Thoracic aorta (tissue), 2 donors: ENCODE data around the gene ANO10. TPM values are rescaled to one million over a fixed set of nuclear protein-coding genes. Genes with fewer than 3 reads are reported as not detected.

ENCODE experiments used
- ATAC-seq: fragments of 150-250 bp; one replicate; pipeline ENCODE4 v1.8.0; 2017; ENCODE audit warnings: low read depth; ENCODE audit not compliant: insufficient number of reproducible peaks, low FRiP score
- DNase-seq: peaks from one replicate; pipeline ENCODE4 v3.0.0-alpha.2; 2020; ENCODE audit warnings: low spot score
- H3K27ac ChIP-seq, 2 donors: fragments of 200-600 bp; sonication (generic); 1 replicate in 1 of 2; 2 replicates in 1 of 2; pipeline ENCODE4 v1.5.1; 2016; ENCODE audit warnings: mild to moderate bottlenecking in 2 of 2, moderate library complexity in 2 of 2
- H3K27me3 ChIP-seq: fragments of 200-600 bp; sonication (generic); replicated peaks from 2 replicates; pipeline ENCODE4 v1.6.0; 2016; ENCODE audit warnings: mild to moderate bottlenecking; ENCODE audit not compliant: insufficient read depth
- H3K36me3 ChIP-seq: fragments of 200-600 bp; sonication (generic); one replicate; pipeline ENCODE4 v1.5.1; 2016
- H3K4me1 ChIP-seq, 2 donors: fragments of 200-600 bp; sonication (generic); 1 replicate in 1 of 2; 2 replicates in 1 of 2; pipeline versions ENCODE4 v1.5.1 to v1.6.0; 2016; ENCODE audit warnings: low read depth in 2 of 2, mild to moderate bottlenecking in 1 of 2; ENCODE audit not compliant: control insufficient read depth in 1 of 2
- H3K4me3 ChIP-seq: fragments of 200-600 bp; sonication (generic); 2 replicates; pipeline ENCODE4 v1.5.1; 2016; ENCODE audit warnings: mild to moderate bottlenecking
- H3K9me3 ChIP-seq: fragments of 200-600 bp; sonication (generic); 2 replicates; pipeline ENCODE4 v1.5.1; 2016
- total RNA-seq, 2 donors: library from RNA; depleted of rRNA; stranded (reverse); fragments of >200 nt; gene quantifications; one replicate each; pipeline versions ENCODE4 v1.1.0 to v1.2.3, GENCODE V29; 2016
- TF ChIP-seq, protein P1 (sequence below): fragments of 200-600 bp; sonication (generic); IDR thresholded peaks from one replicate; pipeline ENCODE4 v1.5.1; 2019; ENCODE audit warnings: antibody characterized with exemption

ANO10 gene
- total RNA-seq, 2 donors from 2014 or later = 22.4 to 23.2 TPM

DNA sequence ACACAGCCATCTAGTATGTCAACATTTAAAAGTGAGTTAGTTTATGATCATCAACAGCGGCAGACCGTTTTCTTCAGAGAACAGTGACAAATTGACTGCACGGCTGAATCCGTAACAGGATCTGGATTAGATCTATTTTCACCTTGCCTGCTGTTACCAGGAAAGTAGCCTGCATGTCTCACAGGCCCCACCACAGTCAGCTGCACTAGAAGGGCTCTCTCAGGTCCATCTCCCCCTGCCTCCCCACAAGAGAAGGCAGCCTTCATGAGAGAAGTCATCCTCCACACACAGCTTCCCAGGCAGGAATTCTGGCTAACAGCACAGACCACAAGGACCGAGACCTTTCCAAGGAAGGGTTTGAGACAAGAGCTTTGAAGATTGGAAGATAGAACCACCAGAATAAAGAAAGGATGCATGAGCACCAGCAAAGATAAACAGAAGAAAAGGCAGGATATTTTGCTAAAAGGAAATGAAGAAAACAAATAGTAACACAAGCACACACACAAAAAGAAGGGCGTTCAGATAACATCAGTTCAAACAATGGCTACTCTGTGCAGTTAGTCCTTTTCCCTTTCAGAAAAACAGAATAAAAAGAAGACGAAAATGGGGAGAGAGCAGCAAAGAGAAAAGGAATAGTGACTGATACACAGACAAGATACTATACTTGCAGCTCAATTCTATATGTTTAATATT, 208.0 kb downstream of the ANO10 start:
- no peak overlapping the region for H3K27ac ChIP-seq
- no peak for ATAC-seq
- H3K36me3 ChIP-seq = no peaks in the 10 kb centered on the region
- no peaks in the 10 kb centered on the region for H3K9me3 ChIP-seq
- no peaks in the 10 kb centered on the region for H3K27me3 ChIP-seq
- DNase-seq = no peak
- H3K4me3 ChIP-seq = no peak overlapping the region
- H3K4me1 ChIP-seq = peaks cover 0 to 11% of the 10 kb centered on the region in 2 donors
- TF ChIP-seq, protein P1, sequence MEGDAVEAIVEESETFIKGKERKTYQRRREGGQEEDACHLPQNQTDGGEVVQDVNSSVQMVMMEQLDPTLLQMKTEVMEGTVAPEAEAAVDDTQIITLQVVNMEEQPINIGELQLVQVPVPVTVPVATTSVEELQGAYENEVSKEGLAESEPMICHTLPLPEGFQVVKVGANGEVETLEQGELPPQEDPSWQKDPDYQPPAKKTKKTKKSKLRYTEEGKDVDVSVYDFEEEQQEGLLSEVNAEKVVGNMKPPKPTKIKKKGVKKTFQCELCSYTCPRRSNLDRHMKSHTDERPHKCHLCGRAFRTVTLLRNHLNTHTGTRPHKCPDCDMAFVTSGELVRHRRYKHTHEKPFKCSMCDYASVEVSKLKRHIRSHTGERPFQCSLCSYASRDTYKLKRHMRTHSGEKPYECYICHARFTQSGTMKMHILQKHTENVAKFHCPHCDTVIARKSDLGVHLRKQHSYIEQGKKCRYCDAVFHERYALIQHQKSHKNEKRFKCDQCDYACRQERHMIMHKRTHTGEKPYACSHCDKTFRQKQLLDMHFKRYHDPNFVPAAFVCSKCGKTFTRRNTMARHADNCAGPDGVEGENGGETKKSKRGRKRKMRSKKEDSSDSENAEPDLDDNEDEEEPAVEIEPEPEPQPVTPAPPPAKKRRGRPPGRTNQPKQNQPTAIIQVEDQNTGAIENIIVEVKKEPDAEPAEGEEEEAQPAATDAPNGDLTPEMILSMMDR = no peak

DNA sequence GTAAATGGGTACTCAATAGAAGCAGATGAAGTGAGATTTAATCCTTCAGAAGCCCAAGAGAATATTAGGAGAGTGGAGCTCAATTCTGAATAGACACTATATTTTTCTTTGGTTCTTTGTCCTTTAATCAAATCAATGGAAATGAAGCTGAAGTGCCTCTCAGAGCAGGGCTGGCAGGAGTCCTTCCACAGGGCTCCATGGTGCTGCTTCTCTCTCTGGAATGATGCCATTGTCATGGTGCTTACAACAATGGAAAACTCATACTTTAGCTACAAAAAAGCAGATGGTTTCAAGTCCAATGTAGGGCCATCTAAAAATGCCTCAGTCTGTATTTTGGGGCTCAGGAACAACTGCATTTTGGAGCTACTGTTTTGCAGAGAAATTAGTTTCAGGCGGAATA, 210.4 kb downstream of the ANO10 start:
- H3K9me3 ChIP-seq = no peaks in the 10 kb centered on the region
- H3K27me3 ChIP-seq = no peaks in the 10 kb centered on the region
- no peak overlapping the region for H3K4me3 ChIP-seq
- no peak for DNase-seq
- H3K4me1 ChIP-seq = no peaks in the 10 kb centered on the region
- H3K36me3 ChIP-seq = no peaks in the 10 kb centered on the region
- TF ChIP-seq, protein P1 = no peak
- ATAC-seq = no peak
- H3K27ac ChIP-seq = no peak overlapping the region

DNA sequence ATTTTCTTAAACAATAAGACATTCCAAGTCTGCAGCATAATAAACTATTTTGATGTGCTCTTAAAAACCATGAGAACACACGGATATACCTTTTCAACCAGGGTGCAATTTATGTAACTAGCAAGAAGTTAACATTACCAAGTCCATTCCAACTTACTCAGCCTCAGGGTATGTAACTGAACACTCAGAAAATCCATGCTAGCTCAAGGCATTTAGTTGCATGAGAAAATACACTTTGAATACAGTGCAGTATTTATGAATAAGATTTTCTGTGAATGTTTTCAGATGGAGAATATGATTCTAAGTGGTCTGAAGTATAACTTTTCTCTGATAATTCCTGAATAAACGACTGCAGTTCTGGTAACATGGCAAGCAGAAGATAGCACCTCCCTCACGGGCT, 211.2 kb downstream of the ANO10 start:
- no peaks in the 10 kb centered on the region for H3K4me1 ChIP-seq
- DNase-seq = no peak
- H3K4me3 ChIP-seq = no peak overlapping the region
- H3K27me3 ChIP-seq = no peaks in the 10 kb centered on the region
- H3K36me3 ChIP-seq = no peaks in the 10 kb centered on the region
- no peak for ATAC-seq
- no peak overlapping the region for H3K27ac ChIP-seq
- TF ChIP-seq, protein P1 = no peak
- H3K9me3 ChIP-seq = no peaks in the 10 kb centered on the region

DNA sequence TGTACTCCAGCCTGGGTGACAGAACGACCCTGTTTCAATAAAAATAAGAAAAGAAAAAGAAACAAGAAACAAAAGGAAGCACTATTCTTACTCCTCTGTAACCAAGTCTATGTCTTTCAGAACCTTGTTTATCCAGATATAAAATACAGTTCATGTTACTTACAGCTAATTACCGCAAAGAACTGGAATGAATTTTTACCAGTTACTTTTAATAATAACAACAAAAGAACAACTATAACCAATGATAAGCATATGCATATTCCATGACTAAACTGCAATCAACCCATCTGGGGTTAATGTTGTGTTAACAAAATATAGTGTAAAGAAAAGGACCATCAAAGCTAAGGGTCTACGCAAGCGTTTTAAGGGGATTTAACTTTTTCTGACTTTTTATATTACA, 212.3 kb downstream of the ANO10 start:
- ATAC-seq = no peak
- Histone ChIP-seq H3K4me3 (no peak overlapping the region), H3K4me1 (no peaks in the 10 kb centered on the region), H3K27me3 (no peaks in the 10 kb centered on the region), H3K27ac (no peak overlapping the region), H3K36me3 (no peaks in the 10 kb centered on the region), H3K9me3 (no peaks in the 10 kb centered on the region)
- DNase-seq = no peak
- TF ChIP-seq, protein P1 = no peak

DNA sequence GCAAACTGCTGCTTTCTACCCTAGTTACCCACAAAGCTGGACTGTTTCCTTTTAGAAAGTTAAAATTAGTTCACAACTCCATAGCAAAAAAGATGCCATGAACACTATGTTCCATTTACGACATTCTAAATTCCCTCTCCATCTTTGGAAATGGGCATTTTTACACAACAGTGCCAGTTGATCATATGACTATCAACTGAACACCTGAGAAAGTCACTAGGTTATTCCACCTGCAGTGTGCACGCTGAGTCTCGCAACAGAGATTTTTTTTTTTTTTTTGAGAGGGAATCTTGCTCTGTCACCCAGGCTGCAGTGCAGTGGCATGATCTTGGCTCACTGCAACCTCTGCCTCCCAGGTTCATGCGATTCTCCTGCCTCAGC, 215.2 kb downstream of the ANO10 start:
- DNase-seq = no peak
- no peak overlapping the region for H3K4me3 ChIP-seq
- TF ChIP-seq, protein P1 = no peak
- H3K4me1 ChIP-seq = no peaks in the 10 kb centered on the region
- peak overlapping the region; percentile 12 to 16 for H3K27ac ChIP-seq
- no peaks in the 10 kb centered on the region for H3K36me3 ChIP-seq
- H3K9me3 ChIP-seq = no peaks in the 10 kb centered on the region
- no peaks in the 10 kb centered on the region for H3K27me3 ChIP-seq
- no peak for ATAC-seq
